Activated CD4-positive, alpha-beta T cell treated with anti-CD3 and anti-CD28 coated beads for 48 hours (primary cell): Measurements from ENCODE around the gene CCDC127.
"Not testable (repeated sequence)": the region's sequence is repeated elsewhere in the genome, so short reads cannot be mapped to it uniquely, and the experiment has no call there.

Experiments
- DNase-seq: peaks from one replicate; pipeline ENCODE4 v3.0.0-alpha.2; 2020

Gene CCDC127

DNA sequence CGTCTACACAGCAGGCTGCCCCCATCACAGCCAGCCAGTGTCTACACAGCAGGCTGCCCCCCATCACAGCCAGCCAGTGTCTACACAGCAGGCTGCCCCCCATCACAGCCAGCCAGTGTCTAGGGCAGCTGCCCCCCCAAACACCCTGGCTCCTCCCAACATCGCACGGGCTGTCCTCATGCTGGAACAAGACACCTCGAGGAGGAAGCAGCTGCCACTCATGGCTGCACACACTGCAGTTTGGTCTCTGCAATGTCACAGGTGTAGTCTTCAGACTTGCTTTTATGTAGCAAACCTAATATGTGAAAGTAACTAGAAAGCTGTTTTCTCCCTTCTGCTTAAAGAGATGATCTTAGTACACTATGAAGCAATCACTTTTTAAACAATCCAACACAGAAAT is 17.0 kb downstream of the CCDC127 start:
- DNase-seq = no peak

GRCh38 chr5:199950-200645 is 17.9 kb downstream of the CCDC127 start:
- DNase-seq = no peak

DNA sequence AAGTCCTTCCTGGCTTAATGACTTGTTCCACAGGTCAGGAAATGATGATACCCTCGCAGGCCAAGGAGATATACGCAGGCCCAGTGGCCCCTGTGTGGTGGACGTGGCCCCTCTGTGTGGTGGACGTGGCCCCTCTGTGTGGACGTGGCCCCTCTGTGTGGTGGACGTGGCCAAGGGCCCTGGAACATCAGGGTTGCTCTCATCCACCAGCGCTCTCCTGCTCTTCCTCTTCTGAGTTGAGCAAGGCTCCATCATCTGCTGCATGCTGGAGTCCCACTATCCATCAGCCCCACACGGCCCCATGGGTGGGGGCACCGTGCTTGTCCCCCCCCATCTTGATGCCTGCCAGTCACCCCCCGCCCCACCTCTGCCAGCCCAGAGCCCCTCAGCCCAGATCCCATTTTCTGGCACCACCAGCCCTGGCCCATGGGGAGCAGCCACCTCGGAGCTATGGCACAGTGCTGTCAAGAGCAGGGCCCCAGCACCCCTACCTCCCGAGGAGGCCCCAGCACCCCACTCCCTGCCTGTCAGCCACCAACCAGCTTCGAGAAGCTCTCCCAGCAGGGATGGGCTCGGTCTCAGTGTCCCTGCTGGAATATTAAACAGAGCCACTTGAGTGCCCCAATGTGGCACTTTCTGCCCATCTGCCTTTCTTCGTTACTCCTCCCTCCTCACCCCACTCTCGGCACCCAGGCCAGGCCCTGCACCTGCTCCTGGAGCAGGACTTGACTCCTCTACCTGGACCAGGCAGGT is 18.6 kb downstream of the CCDC127 start:
- no peak for DNase-seq

GRCh38 chr5:198516-199196 is 19.3 kb downstream of the CCDC127 start:
- DNase-seq = no peak

DNA sequence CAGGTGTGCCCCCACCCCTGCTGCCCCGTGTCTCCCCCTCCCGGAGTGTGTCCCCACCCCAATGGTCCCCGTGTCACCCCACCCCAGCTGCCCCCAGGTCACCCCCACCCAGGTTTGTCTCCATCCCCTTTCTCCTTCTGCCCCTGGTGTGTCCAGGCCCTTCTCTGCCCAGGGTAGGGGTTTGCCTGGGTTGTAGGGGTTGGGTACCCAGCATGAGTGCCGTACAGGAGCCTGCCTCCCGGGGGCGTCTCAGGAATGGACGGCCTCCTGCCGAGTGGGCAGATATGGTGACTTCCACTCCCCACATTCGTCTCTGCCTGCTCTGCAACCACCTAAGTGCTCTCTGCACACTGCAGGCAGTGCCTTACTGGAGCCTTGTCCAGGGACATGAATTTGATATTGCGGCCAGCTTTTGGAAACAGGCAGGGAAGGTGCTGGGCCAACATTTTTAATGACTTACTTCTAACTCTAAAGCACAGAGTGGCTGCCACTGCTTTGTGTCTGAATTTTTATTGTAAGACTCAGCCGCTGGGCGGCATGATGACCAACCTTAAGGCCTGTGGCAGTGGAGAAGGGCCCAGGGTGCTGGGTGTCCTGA is 20.0 kb downstream of the CCDC127 start:
- no peak for DNase-seq

- not testable (repeated sequence) for DNase-seq
These were observed 20.9 kb downstream of the CCDC127 start for GRCh38 chr5:197031-197430.

DNA sequence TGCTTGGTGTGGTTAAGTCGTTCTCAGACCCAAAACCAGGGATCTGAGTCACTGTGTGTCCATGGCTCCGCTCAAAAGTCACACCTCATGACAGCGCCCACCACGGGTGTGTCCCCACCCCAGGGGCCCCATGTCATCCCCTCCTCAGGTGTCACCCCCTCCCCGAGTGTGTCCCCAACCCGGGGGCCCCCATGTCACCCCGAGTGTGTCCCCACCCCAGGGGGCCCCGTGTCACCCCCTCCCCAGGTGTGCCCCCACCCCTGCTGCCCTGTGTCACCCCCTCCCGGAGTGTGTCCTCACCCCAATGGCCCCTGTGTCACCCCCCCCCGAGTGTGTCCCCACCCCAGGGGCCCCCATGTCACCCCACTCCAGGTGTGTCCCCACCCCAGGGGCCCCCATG is 21.6 kb downstream of the CCDC127 start:
- DNase-seq = no peak

DNA sequence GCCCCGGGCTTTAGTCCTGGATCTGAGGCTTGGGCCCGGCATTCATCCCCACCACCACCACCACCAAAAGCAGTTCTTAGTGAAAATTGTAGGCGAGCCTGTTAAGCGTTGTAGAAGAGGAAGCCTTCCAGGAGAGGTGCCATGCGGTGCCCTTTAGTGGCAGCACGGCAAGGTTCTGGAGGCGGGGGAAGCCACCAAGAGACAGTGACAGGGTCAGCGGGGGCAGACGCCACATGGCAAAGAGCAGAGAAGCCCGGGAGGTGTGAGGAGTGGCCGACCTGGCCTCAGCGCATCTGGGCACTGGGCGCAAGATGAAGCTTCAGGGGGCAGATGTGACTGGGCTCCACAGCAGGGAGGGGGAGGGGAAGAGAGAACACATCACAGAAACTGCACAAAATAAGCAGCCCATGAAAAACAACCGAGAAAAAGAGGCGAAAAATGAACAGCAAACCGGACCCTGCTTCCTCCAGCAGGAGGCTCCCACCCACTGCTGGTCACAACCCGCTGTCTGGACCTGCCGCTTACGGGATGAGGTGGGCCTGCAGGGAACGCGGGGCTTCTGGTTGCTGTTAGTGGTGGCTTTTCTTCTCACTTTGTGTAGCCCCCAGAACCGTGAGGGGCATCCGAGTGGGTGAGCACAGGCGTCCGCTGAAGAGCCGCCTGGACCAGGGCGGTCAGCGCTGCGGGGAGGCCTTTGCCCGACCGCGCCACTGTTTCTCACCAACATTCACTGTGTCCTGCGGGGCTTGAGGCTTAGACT is 22.4 kb downstream of the CCDC127 start:
- DNase-seq = no peak

DNA sequence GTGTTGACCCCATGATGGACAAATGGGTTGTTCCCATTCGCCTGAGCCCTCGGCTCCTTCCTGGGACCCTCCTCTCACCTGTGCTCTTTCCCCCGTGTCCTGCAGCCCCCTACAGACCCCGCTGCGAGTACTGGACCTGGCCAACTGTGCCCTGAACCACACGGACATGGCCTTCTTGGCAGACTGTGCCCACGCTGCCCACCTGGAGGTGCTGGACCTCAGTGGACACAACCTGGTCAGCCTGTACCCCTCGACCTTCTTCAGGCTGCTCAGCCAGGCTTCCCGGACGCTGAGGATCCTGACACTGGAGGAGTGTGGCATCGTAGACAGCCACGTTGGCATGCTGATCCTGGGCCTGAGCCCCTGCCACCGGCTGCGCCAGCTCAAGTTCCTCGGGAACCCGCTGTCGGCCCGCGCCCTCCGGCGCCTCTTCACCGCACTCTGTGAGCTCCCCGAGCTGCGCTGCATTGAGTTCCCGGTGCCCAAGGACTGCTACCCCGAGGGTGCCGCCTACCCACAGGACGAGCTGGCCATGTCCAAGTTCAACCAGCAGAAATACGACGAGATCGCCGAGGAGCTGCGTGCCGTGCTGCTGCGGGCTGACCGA is 23.2 kb downstream of the CCDC127 start:
- no peak for DNase-seq

DNA sequence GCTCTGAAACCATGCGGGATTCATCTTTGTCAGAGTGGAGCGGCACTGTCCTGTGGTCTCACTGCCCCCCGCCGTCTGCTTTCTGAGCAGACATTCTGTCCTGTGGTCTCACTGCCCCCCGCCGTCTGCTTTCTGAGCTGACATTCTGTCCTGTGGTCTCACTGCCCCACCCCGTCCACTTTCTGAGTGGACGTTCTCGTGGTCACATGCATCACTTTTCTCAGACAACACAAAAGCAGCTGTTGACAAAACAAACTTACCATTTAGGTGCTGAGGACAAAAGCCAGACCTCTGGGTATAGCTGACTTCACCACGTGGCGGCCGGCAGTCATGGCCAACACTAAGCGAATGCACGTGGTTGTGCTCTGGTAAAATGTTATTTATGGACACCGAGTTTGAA is 23.9 kb downstream of the CCDC127 start:
- DNase-seq = no peak

- no peak for DNase-seq
These were observed 24.8 kb downstream of the CCDC127 start for GRCh38 chr5:192970-193831.

- no peak for DNase-seq
These were observed 25.3 kb downstream of the CCDC127 start for GRCh38 chr5:192691-192969.

DNA sequence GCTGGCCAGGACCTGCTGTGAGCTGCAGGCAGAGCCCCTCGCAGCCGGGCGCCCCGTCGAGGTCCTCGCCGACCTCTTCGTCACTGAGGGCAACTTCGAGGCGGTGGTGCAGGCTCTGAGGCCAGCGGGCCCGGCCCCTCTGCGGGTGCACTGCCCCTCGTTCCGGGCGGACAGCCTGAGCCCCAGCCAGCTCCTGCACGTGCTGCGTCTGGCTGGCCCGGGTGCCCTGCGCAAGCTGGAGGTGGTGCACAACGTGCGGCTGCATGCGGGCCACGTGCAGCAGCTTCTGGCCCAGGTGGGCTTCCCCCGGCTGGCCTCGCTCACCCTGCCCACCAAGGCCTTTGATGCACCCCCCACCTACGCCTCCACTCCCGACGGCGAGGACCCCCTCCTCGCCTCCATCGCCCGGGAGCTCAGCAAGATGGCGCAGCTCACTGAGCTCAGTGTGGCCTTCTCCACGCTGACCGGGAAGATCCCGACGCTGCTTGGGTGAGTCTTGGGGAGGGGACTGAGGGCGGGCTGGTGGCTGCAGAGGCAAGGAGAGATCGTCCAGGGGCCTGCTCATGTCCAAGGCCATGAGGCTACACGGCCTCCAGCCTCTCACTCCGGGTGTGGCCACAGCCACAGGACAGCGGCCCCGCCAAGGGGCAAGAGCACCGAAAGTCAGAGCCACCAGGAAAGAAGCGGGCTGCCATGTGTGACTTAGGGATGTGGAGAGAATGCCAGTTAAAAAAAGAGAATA is 25.8 kb downstream of the CCDC127 start:
- DNase-seq = no peak

GRCh38 chr5:191036-191948 is 26.7 kb downstream of the CCDC127 start, which contains the start of gene LRRC14B:
Gene LRRC14B, plus strand, starts transcription at chr5:191495. Its CDS starts 44 bp downstream, at chr5:191539.
- peak; percentile 39 for DNase-seq

DNA sequence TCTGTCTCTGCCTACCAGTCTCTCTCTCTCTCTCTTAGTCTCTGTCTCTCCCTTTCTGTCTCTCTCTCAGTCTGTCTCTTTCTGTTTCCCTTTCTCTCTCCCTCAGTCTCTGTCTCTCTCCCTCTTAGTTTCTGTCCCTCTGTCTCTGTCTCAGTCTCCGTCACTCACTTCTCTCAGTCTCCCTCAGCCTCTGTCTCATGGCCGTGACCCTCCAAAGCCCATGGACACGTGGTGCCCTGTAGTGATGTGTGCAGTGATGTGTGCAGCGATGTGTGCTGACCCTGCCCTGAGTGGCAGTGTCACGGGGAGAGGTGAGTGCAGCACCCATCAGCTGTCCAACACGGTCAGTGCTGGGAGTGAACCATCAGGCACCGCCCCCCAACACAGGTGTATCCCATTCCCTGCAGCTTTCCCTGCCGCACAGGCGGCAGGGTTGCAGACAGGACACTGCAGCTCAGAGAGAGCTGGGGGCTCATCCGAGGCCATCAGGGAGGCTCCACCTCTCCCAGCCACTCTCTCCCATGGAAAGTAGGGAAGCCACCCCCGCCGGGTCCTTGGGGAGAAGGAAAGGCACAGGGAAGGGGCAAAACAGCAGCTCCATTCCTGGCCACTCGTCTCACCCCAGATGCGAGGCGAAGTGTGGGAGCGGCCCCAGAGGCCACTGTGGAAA is 27.5 kb downstream of the CCDC127 start:
- no peak for DNase-seq

GRCh38 chr5:189976-190365 is 28.0 kb downstream of the CCDC127 start:
- no peak for DNase-seq

- no peak for DNase-seq
These were observed 28.5 kb downstream of the CCDC127 start for GRCh38 chr5:189486-189885.

DNA sequence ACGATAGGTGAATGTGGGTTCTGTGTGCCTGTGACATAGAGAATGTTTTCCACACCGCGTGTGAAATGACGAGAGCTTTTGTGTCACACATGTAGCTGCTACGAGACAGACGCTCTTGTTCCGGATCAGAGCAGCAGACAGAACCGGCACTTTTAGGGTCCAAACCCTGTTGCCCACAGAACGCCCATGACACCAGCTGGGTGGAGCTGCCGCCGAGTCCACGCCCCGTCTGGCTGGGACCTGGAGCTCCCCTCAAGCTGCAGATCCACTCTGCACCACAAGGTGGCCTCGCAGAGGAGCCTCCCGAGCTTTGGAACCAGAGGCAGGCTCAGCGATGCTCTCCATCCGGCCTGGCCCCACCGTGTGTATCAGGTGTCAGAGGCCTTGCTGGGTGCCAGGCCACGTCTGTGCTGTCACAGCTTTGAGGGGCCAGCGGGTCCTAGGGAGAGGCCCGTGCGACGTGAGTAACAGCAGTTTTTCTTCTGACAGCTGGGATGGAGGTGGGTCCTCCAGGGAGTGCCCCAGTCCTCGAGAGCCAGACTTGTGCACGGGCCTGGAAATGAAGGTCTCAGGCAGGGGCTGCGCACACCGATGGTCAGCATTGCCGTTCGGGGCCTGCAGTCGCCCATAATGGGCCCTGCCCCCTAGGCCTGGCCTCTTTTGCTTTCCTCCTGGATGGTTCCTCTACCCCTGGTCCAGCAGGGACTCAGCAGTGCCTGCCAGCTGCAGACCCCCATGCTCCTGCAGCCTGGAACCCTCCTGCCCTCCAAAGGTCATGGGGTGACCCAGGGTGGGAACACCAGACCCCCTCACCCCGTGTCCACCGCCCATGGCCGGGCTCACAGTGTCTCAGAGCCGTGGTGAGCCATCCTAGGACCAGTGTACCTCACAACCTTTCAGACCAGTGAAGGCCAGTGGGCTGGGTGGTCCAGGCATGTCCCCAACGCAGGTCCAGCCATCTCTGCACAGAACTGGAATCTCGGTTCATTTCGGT is 29.2 kb downstream of the CCDC127 start:
- peak; percentile 94 for DNase-seq
